AG04450 (cell line): ENCODE data around the gene COL5A1. TPM values are rescaled to one million over a fixed set of nuclear protein-coding genes. Genes with fewer than 3 reads are reported as not detected.
A peak's percentile ranks its signal among the peaks of the same experiment; 100 is the strongest.
"Not testable (repeated sequence)": the region's sequence is repeated elsewhere in the genome, so short reads cannot be mapped to it uniquely, and the experiment has no call there.

Source experiments
- CTCF ChIA-PET: fragments of 300-600, 350-600 bp; formaldehyde crosslinking; extraction: SDS; loops from one replicate; lab custom pipeline; 2022; ENCODE audit warnings: antibody characterized with exemption, inconsistent platforms; lab: Charles Lee
- POLR2A ChIA-PET: fragments of 350-600 bp; formaldehyde crosslinking; extraction: SDS; loops from one replicate; lab custom pipeline; 2021; ENCODE audit warnings: antibody characterized with exemption, inconsistent platforms; lab: Yijun Ruan, JAX
- DNase-seq: peaks from one replicate; pipeline ENCODE4 v3.0.0-alpha.2; 2011; ENCODE audit warnings: low read depth, low spot score
- H3K27ac ChIP-seq: one replicate; pipeline ENCODE4 v1.5.1; 2012; ENCODE audit warnings: low read depth, low read length, control low read depth
- H3K27me3 ChIP-seq: one replicate; pipeline ENCODE4 v1.6.0; 2012; ENCODE audit warnings: low read length; ENCODE audit not compliant: control insufficient read depth, insufficient read depth
- H3K4me3 ChIP-seq: 2 replicates; pipeline ENCODE4 v1.5.1; 2011; ENCODE audit warnings: mild to moderate bottlenecking, low read depth, low read length, control low read depth
- H3K9me3 ChIP-seq: 2 replicates; pipeline ENCODE4 v1.5.1; 2012; ENCODE audit warnings: low read length; ENCODE audit not compliant: control insufficient read depth, insufficient read depth
- CTCF ChIP-seq: IDR thresholded peaks from 2 replicates; pipeline ENCODE4 v1.5.1; 2011; ENCODE audit warnings: low read depth, low read length, control low read depth, inconsistent platforms
- polyA plus RNA-seq: library from polyadenylated mRNA; depleted of rRNA; stranded (reverse); fragments of >200 nt; gene quantifications from 2 replicates; pipeline ENCODE4 v1.2.3, GENCODE V29; 2011

COL5A1 gene
- polyA plus RNA-seq, 1 experiment, result 73.3 TPM

DNA sequence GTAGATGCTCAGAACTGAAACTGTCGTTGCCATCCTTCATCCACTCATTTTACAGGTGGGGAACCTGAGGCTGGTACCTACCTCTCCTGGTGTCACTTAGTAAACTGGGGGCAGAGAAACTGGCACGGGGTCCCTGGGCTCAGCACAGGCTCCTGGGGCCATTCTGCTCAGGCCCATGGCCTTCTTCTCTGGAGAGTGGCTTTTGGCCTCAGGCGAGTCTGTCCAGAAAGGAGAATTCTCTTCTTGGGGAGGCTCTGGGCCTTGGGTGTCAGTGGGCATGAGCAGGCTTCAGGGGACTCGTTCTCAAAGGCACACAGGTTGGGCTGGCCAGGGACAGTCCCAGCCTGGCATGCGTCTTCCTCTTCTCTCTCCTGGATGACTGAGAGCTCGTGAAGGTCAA is 24.6 kb downstream of the COL5A1 start:
- no peaks in the 10 kb centered on the region for H3K9me3 ChIP-seq
- CTCF ChIA-PET, result interaction anchor here (1.5 kb wide), 2 partner anchors 24 to 217 kb away, joined by 4 to 6 read pairs; no protein-coding TSS in a partner anchor
- no peak overlapping the region for H3K27ac ChIP-seq

GRCh38 chr9:134666831-134667230 is 25.2 kb downstream of the COL5A1 start:
- Histone ChIP-seq H3K27ac (no peak overlapping the region), H3K9me3 (no peaks in the 10 kb centered on the region), H3K4me3 (no peak overlapping the region), H3K27me3 (no peaks in the 10 kb centered on the region)
- TF ChIP-seq CTCF, result no peak
- DNase-seq, result no peak
- CTCF ChIA-PET, result interaction anchor here (0.7 to 1.5 kb wide), 3 partner anchors 23 to 496 kb away, joined by 3 to 6 read pairs (median 4); no protein-coding TSS in a partner anchor
- POLR2A ChIA-PET, result no interaction called here

More for the DNA sequence above, 24.6 kb downstream of the COL5A1 start:
- POLR2A ChIA-PET, result no interaction called here
- H3K4me3 ChIP-seq, result no peak overlapping the region
- no peaks in the 10 kb centered on the region for H3K27me3 ChIP-seq
- no peak for TF ChIP-seq CTCF
- no peak for DNase-seq

DNA sequence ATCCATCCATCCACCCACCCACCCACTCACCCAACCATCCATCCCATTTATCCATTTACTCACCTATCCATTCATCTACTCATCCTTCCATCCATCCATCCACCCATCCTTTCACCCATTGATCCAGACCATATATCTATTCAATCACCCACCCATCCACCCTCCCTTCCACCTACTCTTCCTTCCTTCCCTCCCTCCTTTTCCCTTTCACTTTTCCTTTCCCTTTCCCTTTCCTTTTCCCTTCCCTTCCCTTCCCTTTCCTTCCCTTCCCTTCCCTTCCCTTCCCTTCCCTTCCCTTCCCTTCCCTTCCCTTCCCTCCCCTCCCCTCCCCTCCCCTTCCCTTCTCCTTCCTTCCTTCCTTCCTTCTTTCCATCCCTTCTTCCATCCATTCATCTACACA is 27.4 kb downstream of the COL5A1 start:
- H3K27me3 ChIP-seq, H3K27ac ChIP-seq, DNase-seq, CTCF ChIA-PET, H3K4me3 ChIP-seq, H3K9me3 ChIP-seq: not testable (repeated sequence)
- POLR2A ChIA-PET, result interaction anchor here (1.0 to 2.2 kb wide), 2 partner anchors 177 to 212 kb away, joined by 3 to 11 read pairs; no protein-coding TSS in a partner anchor

DNA sequence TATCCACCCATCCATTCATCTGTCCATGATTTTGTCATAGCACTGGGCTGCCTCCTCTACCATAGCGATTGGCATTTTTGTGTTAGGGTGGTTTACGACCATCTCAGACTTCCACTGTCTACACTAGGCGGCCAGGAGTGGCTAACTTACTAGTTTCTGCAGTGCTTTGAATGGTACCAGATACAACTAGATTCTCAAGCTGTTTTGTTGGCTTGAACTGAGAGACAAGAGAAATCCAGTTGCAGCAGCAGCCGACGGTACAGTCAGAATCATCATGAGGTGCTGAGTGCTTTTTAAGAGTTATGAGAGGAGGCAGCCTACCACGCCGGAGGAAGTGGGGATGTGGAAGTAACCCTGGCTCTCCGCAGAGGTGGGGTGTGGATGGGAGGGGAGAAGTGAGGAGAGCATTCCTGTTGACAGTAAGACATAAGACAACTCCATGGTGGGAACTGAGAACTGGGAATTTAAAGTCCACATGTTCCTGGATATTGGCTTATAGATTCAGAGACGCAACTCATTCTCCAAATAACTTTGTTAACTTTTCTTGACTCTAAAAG is 27.9 kb downstream of the COL5A1 start:
- H3K9me3 ChIP-seq, result peaks cover 2% of the 10 kb centered on the region; the same call in 1 of the 2 replicates
- no peak overlapping the region for H3K4me3 ChIP-seq
- no peak for TF ChIP-seq CTCF
- POLR2A ChIA-PET, result interaction anchor here (0.7 to 2.2 kb wide), 5 partner anchors 9 to 213 kb away, joined by 3 to 11 read pairs (median 3); no protein-coding TSS in a partner anchor
- DNase-seq, result no peak
- no peaks in the 10 kb centered on the region for H3K27me3 ChIP-seq
- no peak overlapping the region for H3K27ac ChIP-seq
- CTCF ChIA-PET, result interaction anchor here (1.0 to 1.6 kb wide), 2 partner anchors 70 to 220 kb away, joined by 3 read pairs; no protein-coding TSS in a partner anchor

- peaks cover 2% of the 10 kb centered on the region; the same call in 1 of the 2 replicates for H3K9me3 ChIP-seq
- H3K27me3 ChIP-seq, result no peaks in the 10 kb centered on the region
- no peak overlapping the region for H3K27ac ChIP-seq
- ChIA-PET CTCF (interaction anchor here (1.0 to 1.9 kb wide), 4 partner anchors 19 to 220 kb away, joined by 3 to 5 read pairs (median 3); no protein-coding TSS in a partner anchor), POLR2A (interaction anchor here (0.7 to 2.2 kb wide), 6 partner anchors 9 to 213 kb away, joined by 3 to 11 read pairs (median 4); no protein-coding TSS in a partner anchor)
- no peak overlapping the region for H3K4me3 ChIP-seq
- peak; percentile 48 for DNase-seq
- no peak for TF ChIP-seq CTCF
These were observed 28.5 kb downstream of the COL5A1 start for GRCh38 chr9:134670042-134670525.
